GM12864 (cell line): ENCODE measurements around the gene GLRA3.
"Not testable (repeated sequence)": the region's sequence is repeated elsewhere in the genome, so short reads cannot be mapped to it uniquely, and the experiment has no call there.

Experiments
- DNase-seq: peaks from one replicate; pipeline ENCODE4 v3.0.0-alpha.2; 2011; ENCODE audit warnings: low read depth
- H3K4me3 ChIP-seq: 2 replicates; pipeline ENCODE4 v1.5.1; 2011; ENCODE audit warnings: mild to moderate bottlenecking, low read depth, low read length, control low read depth
- TF ChIP-seq, protein P1 (sequence below): IDR thresholded peaks from 2 replicates; pipeline ENCODE4 v1.5.1; 2011; ENCODE audit warnings: low read depth, mild to moderate bottlenecking, moderate library complexity, low read length, control low read depth, inconsistent platforms; ENCODE audit errors: missing control alignments

Gene GLRA3

DNA sequence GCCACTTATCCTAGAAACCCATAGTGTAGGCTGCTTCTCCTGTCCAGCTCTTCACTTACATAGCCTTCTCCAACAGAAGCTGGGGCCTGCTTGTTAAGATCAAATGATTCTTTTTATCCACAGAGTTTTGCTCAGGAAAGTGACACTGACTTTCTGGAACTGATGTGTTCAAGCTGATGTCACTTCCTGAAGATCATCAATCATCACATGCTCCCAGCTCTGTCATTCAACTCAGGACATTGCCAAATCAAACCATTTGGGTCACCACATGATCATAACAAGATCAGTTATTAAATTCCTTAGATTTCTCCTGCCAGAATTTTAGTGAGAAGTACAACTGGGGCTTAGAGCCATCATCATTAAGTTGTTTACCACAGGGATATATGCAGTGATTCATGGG lies 39.4 kb downstream of the GLRA3 start:
- H3K4me3 ChIP-seq: no peak overlapping the region
- TF ChIP-seq, protein P1, sequence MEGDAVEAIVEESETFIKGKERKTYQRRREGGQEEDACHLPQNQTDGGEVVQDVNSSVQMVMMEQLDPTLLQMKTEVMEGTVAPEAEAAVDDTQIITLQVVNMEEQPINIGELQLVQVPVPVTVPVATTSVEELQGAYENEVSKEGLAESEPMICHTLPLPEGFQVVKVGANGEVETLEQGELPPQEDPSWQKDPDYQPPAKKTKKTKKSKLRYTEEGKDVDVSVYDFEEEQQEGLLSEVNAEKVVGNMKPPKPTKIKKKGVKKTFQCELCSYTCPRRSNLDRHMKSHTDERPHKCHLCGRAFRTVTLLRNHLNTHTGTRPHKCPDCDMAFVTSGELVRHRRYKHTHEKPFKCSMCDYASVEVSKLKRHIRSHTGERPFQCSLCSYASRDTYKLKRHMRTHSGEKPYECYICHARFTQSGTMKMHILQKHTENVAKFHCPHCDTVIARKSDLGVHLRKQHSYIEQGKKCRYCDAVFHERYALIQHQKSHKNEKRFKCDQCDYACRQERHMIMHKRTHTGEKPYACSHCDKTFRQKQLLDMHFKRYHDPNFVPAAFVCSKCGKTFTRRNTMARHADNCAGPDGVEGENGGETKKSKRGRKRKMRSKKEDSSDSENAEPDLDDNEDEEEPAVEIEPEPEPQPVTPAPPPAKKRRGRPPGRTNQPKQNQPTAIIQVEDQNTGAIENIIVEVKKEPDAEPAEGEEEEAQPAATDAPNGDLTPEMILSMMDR: no peak
- DNase-seq: no peak

DNA sequence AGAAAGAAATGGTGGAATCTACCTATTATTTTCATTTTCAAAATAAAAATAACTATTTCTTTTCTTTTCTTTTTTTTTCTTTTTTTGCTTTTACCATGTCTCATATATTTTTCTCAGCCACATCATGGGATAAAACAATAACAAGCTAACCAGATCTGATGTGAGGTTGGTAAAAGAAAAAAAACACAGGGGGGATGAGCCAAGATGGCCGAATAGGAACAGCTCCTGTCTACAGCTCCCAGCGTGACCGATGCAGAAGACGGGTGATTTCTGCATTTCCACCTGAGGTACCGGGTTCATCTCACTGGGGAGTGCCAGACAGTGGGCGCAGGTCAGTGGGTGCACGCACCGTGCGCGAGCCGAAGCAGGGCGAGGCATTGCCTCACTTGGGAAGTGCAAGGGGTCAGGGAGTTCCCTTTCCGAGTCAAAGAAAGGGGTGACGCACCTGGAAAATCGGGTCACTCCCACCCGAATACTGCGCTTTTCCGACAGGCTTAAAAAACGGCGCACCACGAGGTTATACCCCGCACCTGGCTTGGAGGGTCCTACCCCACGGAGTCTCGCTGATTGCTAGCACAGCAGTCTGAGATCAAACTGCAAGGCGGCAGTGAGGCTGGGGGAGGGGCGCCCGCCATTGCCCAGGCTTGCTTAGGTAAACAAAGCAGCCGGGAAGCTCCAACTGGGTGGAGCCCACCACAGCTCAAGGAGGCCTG lies 50.6 kb downstream of the GLRA3 start:
- not testable (repeated sequence) for DNase-seq, H3K4me3 ChIP-seq

DNA sequence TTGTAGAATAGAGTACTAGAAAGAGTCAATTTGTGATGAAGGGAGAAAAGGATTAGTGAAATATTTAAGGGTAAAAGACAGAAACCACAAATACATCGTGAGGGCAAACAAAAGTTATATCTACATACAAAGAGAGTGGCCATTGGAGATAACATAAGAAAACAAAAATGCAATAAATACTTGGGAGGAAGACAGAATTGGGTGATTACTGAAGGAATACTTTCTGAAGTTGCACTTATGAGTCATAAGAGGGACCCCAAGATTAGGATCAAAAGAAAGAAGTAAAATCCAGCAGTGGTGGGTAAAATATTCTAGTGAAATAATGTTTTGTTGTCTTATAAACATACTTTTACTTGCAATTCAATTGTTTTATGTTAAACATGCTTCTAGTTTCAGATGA lies 53.7 kb downstream of the GLRA3 start:
- DNase-seq: no peak
- TF ChIP-seq, protein P1: no peak
- H3K4me3 ChIP-seq: no peak overlapping the region

DNA sequence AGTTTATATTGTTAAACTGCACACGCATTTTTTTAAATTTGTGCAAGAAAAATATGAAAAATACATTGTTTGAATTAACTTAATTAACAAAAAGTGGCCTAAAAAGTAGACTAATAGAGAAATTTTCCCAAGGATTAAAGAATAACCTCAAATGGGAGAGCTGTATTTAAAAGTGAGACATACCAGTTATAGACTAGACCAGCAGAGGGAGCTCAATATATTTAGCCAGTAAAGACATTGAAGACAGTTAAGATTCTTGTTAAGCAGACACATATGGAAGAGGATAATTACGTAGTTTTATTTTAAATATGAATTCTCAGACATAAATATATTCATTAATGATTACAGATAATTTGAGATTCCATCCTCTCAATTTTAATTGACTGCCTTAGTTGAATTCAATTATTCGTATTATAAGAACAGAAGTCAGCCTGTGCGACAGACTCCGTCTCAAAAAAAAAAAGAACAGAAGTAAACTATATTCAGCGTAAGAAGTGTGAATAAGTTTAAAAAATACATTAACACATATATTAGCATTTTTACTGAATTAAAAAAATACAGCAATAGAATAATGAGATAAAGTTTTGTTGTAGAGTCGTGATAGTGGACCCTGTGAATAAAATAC lies 64.8 kb downstream of the GLRA3 start:
- DNase-seq: peak; percentile 18
- TF ChIP-seq, protein P1: peak; percentile 33
- no peak overlapping the region for H3K4me3 ChIP-seq

DNA sequence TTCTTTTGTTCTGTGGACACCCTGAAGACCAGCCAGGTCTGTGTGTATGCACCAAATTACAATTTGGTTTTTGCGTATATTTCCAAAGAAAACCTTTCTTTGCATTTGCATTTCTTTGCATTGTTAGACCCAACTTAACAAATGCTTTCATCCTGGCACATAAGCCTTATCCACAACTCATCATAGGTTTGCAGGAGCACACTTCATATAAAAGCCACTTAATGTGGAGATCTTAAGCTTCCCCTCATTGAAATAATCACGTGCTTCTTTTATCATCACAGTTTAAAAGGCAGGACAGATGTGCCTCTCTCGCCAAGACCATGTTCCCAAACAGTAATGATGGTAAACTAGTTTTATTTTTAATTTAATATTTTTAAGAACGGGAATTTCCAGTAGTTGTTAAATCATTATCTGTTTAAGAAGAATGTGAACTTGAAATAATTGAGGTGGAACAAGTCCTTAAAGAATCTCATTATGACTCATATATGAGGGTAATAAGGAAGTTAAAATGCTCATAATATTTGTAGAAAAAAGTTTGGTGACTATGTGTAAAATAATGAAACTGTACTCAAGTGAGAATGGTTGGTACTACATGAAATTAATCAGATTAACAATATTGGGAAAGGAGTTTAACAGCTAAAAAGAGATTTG lies 65.5 kb downstream of the GLRA3 start:
- no peak overlapping the region for H3K4me3 ChIP-seq
- TF ChIP-seq, protein P1: no peak
- DNase-seq: no peak

DNA sequence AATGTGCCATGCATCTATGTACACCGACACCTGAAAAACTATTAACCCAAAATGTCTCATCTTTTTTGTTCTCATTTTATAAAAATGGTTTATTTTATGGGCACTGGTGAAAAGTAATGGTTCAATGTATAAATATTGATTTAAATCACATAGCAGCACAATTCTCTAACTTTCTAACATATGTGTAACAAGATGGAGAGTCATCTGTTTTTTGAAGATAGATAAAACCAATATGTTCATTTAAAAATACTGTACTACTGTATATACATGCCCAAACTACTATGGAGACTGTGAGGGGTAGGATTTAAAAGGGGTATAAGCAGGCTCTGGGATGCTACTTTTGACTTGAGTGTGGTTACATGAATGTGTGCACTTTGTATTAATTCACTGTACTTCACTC lies 67.6 kb downstream of the GLRA3 start:
- TF ChIP-seq, protein P1: no peak
- no peak for DNase-seq
- no peak overlapping the region for H3K4me3 ChIP-seq

DNA sequence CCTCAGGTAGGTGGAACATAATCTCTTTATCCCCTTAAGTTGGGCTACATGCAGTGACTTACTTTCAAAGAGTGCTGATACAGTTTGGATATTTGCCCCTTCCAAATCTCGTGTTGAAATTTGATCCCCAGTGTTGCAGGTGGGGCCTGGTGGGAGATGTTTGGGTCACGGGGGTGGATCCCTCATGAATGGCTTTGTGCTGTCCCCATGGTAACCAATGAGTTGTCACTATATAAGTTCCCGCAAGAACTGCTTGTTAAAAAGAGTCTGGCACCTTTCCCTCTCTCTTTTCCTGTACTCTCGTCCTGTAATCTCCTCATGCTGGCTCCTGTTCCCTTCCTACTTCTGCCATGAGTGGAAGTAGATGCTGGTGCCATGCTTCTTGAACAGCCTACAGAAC lies 71.3 kb downstream of the GLRA3 start:
- no peak for DNase-seq
- no peak overlapping the region for H3K4me3 ChIP-seq
- TF ChIP-seq, protein P1: no peak
